Trophoblast cell (in vitro differentiated cells and primary cell): ENCODE measurements around the gene MFSD1.

Source experiments
- DNase-seq, 2 donors: peaks; one replicate each; pipeline ENCODE4 v3.0.0-alpha.2; 2016
- H2AFZ ChIP-seq: 2 replicates; pipeline ENCODE4 v1.6.1; 2013; ENCODE audit warnings: low read length, moderate library complexity, mild to moderate bottlenecking; ENCODE audit not compliant: insufficient read depth, poor library complexity
- H2AK5ac ChIP-seq: 2 replicates; pipeline ENCODE4 v1.6.1; 2013; ENCODE audit warnings: mild to moderate bottlenecking, low read length
- H2BK120ac ChIP-seq: 2 replicates; pipeline ENCODE4 v1.6.1; 2013; ENCODE audit warnings: low read length, mild to moderate bottlenecking, moderate library complexity; ENCODE audit not compliant: insufficient read depth, poor library complexity
- H2BK12ac ChIP-seq: 2 replicates; pipeline ENCODE4 v1.6.1; 2013; ENCODE audit warnings: mild to moderate bottlenecking, low read length, moderate library complexity
- H2BK5ac ChIP-seq: 2 replicates; pipeline ENCODE4 v1.6.1; 2013; ENCODE audit warnings: low read length, low read depth, moderate library complexity, mild to moderate bottlenecking; ENCODE audit not compliant: poor library complexity
- H3K14ac ChIP-seq: 2 replicates; pipeline ENCODE4 v1.6.1; 2013; ENCODE audit warnings: mild to moderate bottlenecking, low read length
- H3K18ac ChIP-seq: 2 replicates; pipeline ENCODE4 v1.6.1; 2013; ENCODE audit warnings: mild to moderate bottlenecking, low read length
- H3K23ac ChIP-seq: 2 replicates; pipeline ENCODE4 v1.6.1; 2013; ENCODE audit warnings: low read length
- H3K27ac ChIP-seq: 2 replicates; pipeline ENCODE4 v1.5.1; 2013; ENCODE audit warnings: low read depth, mild to moderate bottlenecking, inconsistent platforms, low read length, moderate library complexity
- H3K27me3 ChIP-seq: 2 replicates; pipeline ENCODE4 v1.6.1; 2013; ENCODE audit warnings: inconsistent platforms, mild to moderate bottlenecking, low read length, moderate library complexity; ENCODE audit not compliant: insufficient read depth
- H3K36me3 ChIP-seq, 2 experiments: 1 replicate in 1 of 2; 2 replicates in 1 of 2; pipeline ENCODE4 v1.6.1; 2013; ENCODE audit warnings: low read length in 2 of 2, mild to moderate bottlenecking in 2 of 2, moderate library complexity in 1 of 2; ENCODE audit not compliant: insufficient read depth in 2 of 2, control insufficient read depth in 1 of 2
- H3K4ac ChIP-seq: 2 replicates; pipeline ENCODE4 v1.6.1; 2013; ENCODE audit warnings: low read depth, mild to moderate bottlenecking, low read length, moderate library complexity
- H3K4me1 ChIP-seq, 2 experiments: 1 replicate in 1 of 2; 2 replicates in 1 of 2; pipeline ENCODE4 v1.6.1; 2013; ENCODE audit warnings: low read length in 2 of 2, mild to moderate bottlenecking in 2 of 2, moderate library complexity in 1 of 2; ENCODE audit not compliant: insufficient read depth in 2 of 2, control insufficient read depth in 1 of 2
- H3K4me2 ChIP-seq: 2 replicates; pipeline ENCODE4 v1.6.1; 2013; ENCODE audit warnings: inconsistent platforms, mild to moderate bottlenecking, low read length, moderate library complexity
- H3K4me3 ChIP-seq: 2 replicates; pipeline ENCODE4 v1.5.1; 2013; ENCODE audit warnings: mild to moderate bottlenecking, low read depth, low read length, inconsistent platforms
- H3K79me1 ChIP-seq: one replicate; pipeline ENCODE4 v1.6.1; 2013; ENCODE audit warnings: low read length
- H3K79me2 ChIP-seq: 2 replicates; pipeline ENCODE4 v1.6.1; 2013; ENCODE audit warnings: low read length, mild to moderate bottlenecking; ENCODE audit not compliant: control insufficient read depth, insufficient read depth, poor library complexity
- H3K9ac ChIP-seq: 2 replicates; pipeline ENCODE4 v1.6.1; 2013; ENCODE audit warnings: mild to moderate bottlenecking, low read length
- H3K9me3 ChIP-seq: 2 replicates; pipeline ENCODE4 v1.6.1; 2013; ENCODE audit warnings: low read depth, mild to moderate bottlenecking, control low read depth, inconsistent platforms, low read length; ENCODE audit not compliant: insufficient read depth
- H4K12ac ChIP-seq: 2 replicates; pipeline ENCODE4 v1.6.1; 2013; ENCODE audit warnings: low read depth, mild to moderate bottlenecking, low read length, moderate library complexity
- H4K8ac ChIP-seq: 2 replicates; pipeline ENCODE4 v1.6.1; 2013; ENCODE audit warnings: low read depth, mild to moderate bottlenecking, low read length, moderate library complexity
- H4K91ac ChIP-seq: one replicate; pipeline ENCODE4 v1.6.1; 2013; ENCODE audit warnings: low read depth, mild to moderate bottlenecking, low read length, moderate library complexity
- WGBS: extraction: QIAGEN DNeasy Blood & Tissue Kit; methylation state at CpG from one replicate; pipeline ENCODE4 v1.1.7; 2013; ENCODE audit warnings: missing lambda C conversion rate; ENCODE audit not compliant: insufficient read length, insufficient coverage; ENCODE audit errors: extremely low coverage; 5-methylcytosine and 5-hydroxymethylcytosine counted together

Gene MFSD1

DNA sequence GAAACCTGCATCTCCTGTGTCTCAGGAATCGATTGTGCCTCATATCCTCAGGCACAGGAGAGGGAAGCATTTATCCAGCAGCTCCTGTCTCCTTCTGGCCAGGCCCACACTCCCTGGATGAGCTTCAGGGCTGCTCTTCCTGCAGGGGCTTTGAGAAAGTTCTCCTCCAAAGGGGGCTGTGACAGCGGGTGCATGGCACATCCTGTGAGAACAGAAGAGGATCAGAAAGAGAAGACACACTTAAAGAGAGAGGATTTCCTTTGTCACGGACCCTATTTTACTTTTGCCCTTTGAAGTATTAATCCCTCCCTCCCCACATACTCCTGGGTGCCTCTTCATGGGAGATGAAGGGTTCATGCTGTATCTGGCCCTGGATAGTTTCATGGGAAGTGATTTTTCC is 46.0 kb downstream of the MFSD1 start:
- H3K4ac ChIP-seq: no peak overlapping the region
- H4K91ac ChIP-seq: no peak overlapping the region
- H3K23ac ChIP-seq: no peak overlapping the region
- no peaks in the 10 kb centered on the region for H3K27me3 ChIP-seq
- H2AK5ac ChIP-seq: no peak overlapping the region
- H3K9ac ChIP-seq: no peak overlapping the region
- no peak overlapping the region for H3K4me3 ChIP-seq
- H4K12ac ChIP-seq: no peak overlapping the region
- H3K79me2 ChIP-seq: no peaks in the 10 kb centered on the region
- DNase-seq: no peak
- no peak overlapping the region for H4K8ac ChIP-seq
- no peak overlapping the region for H2BK12ac ChIP-seq
- no peaks in the 10 kb centered on the region for H3K79me1 ChIP-seq
- no peaks in the 10 kb centered on the region for H3K36me3 ChIP-seq
- H3K27ac ChIP-seq: no peak overlapping the region
- H3K4me1 ChIP-seq: no peaks in the 10 kb centered on the region
- no peak overlapping the region for H2AFZ ChIP-seq
- no peaks in the 10 kb centered on the region for H3K9me3 ChIP-seq
- no peak overlapping the region for H3K14ac ChIP-seq
- H3K4me2 ChIP-seq: no peak overlapping the region
- no peak overlapping the region for H2BK5ac ChIP-seq
- H3K18ac ChIP-seq: no peak overlapping the region
- no peak overlapping the region for H2BK120ac ChIP-seq
- no CpG with 5 or more reads among the region's 3 CpGs for WGBS

DNA sequence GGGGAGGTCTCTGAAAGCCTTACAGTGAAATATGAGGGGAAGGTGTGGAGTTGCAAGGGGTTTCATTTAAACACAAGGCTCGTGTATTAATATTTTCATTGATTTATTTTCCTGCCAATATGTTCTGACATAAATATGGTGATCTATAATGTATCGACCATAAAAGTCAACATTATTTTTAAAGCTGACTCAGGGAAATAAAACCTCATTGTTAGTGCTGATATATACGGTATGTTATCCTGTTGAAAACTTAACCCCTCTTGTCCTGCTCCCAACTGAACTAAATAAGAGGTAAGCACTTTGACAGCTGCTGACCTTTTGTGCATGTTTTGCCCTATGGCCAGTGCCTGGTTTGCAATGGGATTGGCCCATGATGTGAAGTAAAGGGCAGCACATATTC is 47.9 kb downstream of the MFSD1 start:
- no CpG with 5 or more reads among the region's 3 CpGs for WGBS

DNA sequence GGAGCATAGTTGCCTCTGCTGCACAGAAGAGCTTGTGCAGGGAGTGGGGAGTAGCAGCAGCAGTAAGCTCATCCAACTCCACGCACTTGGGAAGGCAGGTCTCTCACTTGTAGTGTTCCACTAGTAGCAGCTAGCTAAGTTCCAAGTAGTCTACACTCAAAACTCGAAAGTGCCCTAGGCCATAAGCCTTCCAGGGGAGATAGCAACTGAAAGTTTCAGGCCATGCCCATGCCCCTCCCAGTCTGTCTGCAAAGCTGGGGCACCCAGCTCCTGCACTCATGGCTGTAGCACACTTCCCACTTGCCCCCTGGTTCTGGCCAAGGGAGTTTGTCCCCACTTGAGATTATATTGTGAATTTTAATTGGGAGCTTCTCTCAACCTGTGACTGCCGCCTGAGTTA is 57.5 kb downstream of the MFSD1 start:
- H3K23ac ChIP-seq: no peak overlapping the region
- no peaks in the 10 kb centered on the region for H3K27me3 ChIP-seq
- no peak overlapping the region for H2BK5ac ChIP-seq
- H2BK12ac ChIP-seq: no peak overlapping the region
- H2AK5ac ChIP-seq: no peak overlapping the region
- no peaks in the 10 kb centered on the region for H3K79me1 ChIP-seq
- no peak overlapping the region for H2BK120ac ChIP-seq
- H3K27ac ChIP-seq: no peak overlapping the region
- no peak overlapping the region for H3K9ac ChIP-seq
- H3K4ac ChIP-seq: no peak overlapping the region
- no CpG with 5 or more reads among the region's 3 CpGs for WGBS
- H4K91ac ChIP-seq: no peak overlapping the region
- H4K12ac ChIP-seq: no peak overlapping the region
- H3K79me2 ChIP-seq: no peaks in the 10 kb centered on the region
- no peak overlapping the region for H2AFZ ChIP-seq
- H4K8ac ChIP-seq: no peak overlapping the region
- no peaks in the 10 kb centered on the region for H3K4me1 ChIP-seq
- H3K14ac ChIP-seq: no peak overlapping the region
- no peaks in the 10 kb centered on the region for H3K36me3 ChIP-seq
- no peak overlapping the region for H3K4me3 ChIP-seq
- H3K18ac ChIP-seq: no peak overlapping the region
- H3K4me2 ChIP-seq: no peak overlapping the region
- peaks cover 2% of the 10 kb centered on the region for H3K9me3 ChIP-seq
- no peak for DNase-seq

More for the DNA sequence above, 47.9 kb downstream of the MFSD1 start:
- Histone ChIP-seq H3K36me3 (no peaks in the 10 kb centered on the region), H4K91ac (no peak overlapping the region), H3K79me2 (no peaks in the 10 kb centered on the region), H3K9ac (no peak overlapping the region), H3K4ac (no peak overlapping the region), H3K79me1 (no peaks in the 10 kb centered on the region), H3K4me1 (no peaks in the 10 kb centered on the region), H2BK12ac (no peak overlapping the region), H4K12ac (no peak overlapping the region), H2BK5ac (no peak overlapping the region), H3K27me3 (no peaks in the 10 kb centered on the region), H2AFZ (no peak overlapping the region), H3K4me3 (no peak overlapping the region), H4K8ac (no peak overlapping the region), H3K9me3 (no peaks in the 10 kb centered on the region), H3K27ac (no peak overlapping the region), H3K4me2 (no peak overlapping the region), H2AK5ac (no peak overlapping the region), H3K18ac (no peak overlapping the region), H3K23ac (no peak overlapping the region), H2BK120ac (no peak overlapping the region), H3K14ac (no peak overlapping the region)
- no peak for DNase-seq

- H3K79me2 ChIP-seq: no peaks in the 10 kb centered on the region
- H3K4ac ChIP-seq: no peak overlapping the region
- H3K79me1 ChIP-seq: no peaks in the 10 kb centered on the region
- no peak overlapping the region for H3K14ac ChIP-seq
- H3K9me3 ChIP-seq: peaks cover 2% of the 10 kb centered on the region
- no peak overlapping the region for H4K12ac ChIP-seq
- no peak overlapping the region for H2AFZ ChIP-seq
- no peaks in the 10 kb centered on the region for H3K4me1 ChIP-seq
- no peak overlapping the region for H2BK5ac ChIP-seq
- no peak overlapping the region for H3K23ac ChIP-seq
- WGBS: no CpG with 5 or more reads among the region's 2 CpGs
- H4K91ac ChIP-seq: no peak overlapping the region
- no peak overlapping the region for H3K18ac ChIP-seq
- no peak overlapping the region for H3K4me3 ChIP-seq
- no peak for DNase-seq
- no peak overlapping the region for H3K9ac ChIP-seq
- no peak overlapping the region for H2BK120ac ChIP-seq
- H2BK12ac ChIP-seq: no peak overlapping the region
- H3K27ac ChIP-seq: no peak overlapping the region
- H4K8ac ChIP-seq: no peak overlapping the region
- H2AK5ac ChIP-seq: no peak overlapping the region
- no peaks in the 10 kb centered on the region for H3K36me3 ChIP-seq
- H3K27me3 ChIP-seq: no peaks in the 10 kb centered on the region
- H3K4me2 ChIP-seq: no peak overlapping the region
These were observed 61.4 kb downstream of the MFSD1 start for GRCh38 chr3:158863247-158863646.
